Psoas muscle (tissue), 8 donors: ENCODE results near the gene F7. TPM values are rescaled to one million over a fixed set of nuclear protein-coding genes. Genes with fewer than 3 reads are reported as not detected.

Experiments
- ATAC-seq, 4 donors: fragments of 200-7000 bp; cut with Tn5 transposase; one replicate each; pipeline ENCODE4 v1.9.1; 2020; ENCODE audit warnings: moderate library complexity in 3 of 4, mild to moderate bottlenecking in 2 of 4
- DNase-seq, 2 donors: peaks; one replicate each; pipeline ENCODE4 v3.0.0-alpha.2; 2020
- H3K27ac ChIP-seq: fragments of 200-600 bp; one replicate; pipeline ENCODE4 v1.8.0; 2022
- H3K27me3 ChIP-seq, 3 donors: fragments of 200-600 bp in 1 of 3; one replicate each; pipeline versions ENCODE4 v1.6.1 to v1.8.0; 2013 to 2022; ENCODE audit warnings: low read length in 2 of 3, mild to moderate bottlenecking in 2 of 3, moderate library complexity in 1 of 3; ENCODE audit not compliant: insufficient read depth in 3 of 3
- H3K36me3 ChIP-seq, 2 donors: fragments of 200-600 bp in 1 of 2; one replicate each; pipeline versions ENCODE4 v1.6.1 to v1.8.0; 2013 to 2022; ENCODE audit warnings: low read depth in 1 of 2, mild to moderate bottlenecking in 1 of 2, moderate library complexity in 1 of 2; ENCODE audit not compliant: insufficient read depth in 1 of 2
- H3K4me1 ChIP-seq: fragments of 200-600 bp; one replicate; pipeline ENCODE4 v1.8.0; 2022
- H3K4me3 ChIP-seq: fragments of 200-600 bp; one replicate; pipeline ENCODE4 v1.8.0; 2022; ENCODE audit warnings: mild to moderate bottlenecking
- H3K9me3 ChIP-seq: fragments of 200-600 bp; one replicate; pipeline ENCODE4 v1.8.0; 2022
- WGBS, 3 donors: extraction: QIAGEN DNeasy Blood & Tissue Kit; methylation state at CpG; one replicate each; pipeline versions ENCODE4 v1.1.6 to v1.1.7; 2013; 5-methylcytosine and 5-hydroxymethylcytosine counted together
- intact Hi-C, 2 donors: fragments of 100-400 bp; cut with DNase I; formaldehyde crosslinking; loops; one replicate each; pipeline versions ENCODE4 v1.11.0 to v1.14.2; 2022
- polyA plus RNA-seq, 3 donors: library from polyadenylated mRNA; stranded (reverse); fragments of 200-250 nt; gene quantifications; one replicate each; pipeline ENCODE4 v1.2.3, GENCODE V29; 2013
- total RNA-seq, 4 donors: library from RNA; stranded (reverse); fragmentation: NEBNext Ultra II Directional in 2 of 4; extraction: Animal tissue kit (Norgen Biotek cat#: 25700) in 2 of 4; gene quantifications; one replicate each; pipeline versions ENCODE4 v1.2.1 to v1.2.4, GENCODE V29; 2021 to 2023
- TF ChIP-seq, protein P1 (sequence below): fragments of 200-600 bp; IDR thresholded peaks from one replicate; pipeline ENCODE4 v1.8.0; 2022; ENCODE audit warnings: antibody characterized with exemption
- donor health status: healthy with polysubstance abuse.
- donor health status: DM: no; HTN: no; CAD: no; lungs with moderate emphysema.
- donor health status: Bipolar disorder and iron deficiency.
- donor health status: healthy.
- donor health status: DM: yes; HTN: yes; CAD: no.
- donor health status: DM: no; HTN: no; CAD: no.
- donor health status: DM: no; HTN: no; CAD: no.
- donor health status: DM: yes; HTN: yes; CAD: no.

Gene F7
- total and polyA plus RNA-seq, 7 donors, result 0.08 to 0.20 (median 0.10) TPM; not detected in 4

- intact Hi-C loops, result no loop called here
- no peaks in the 10 kb centered on the region for H3K36me3 ChIP-seq
- peaks cover 0 to 28% (median 0%) of the 10 kb centered on the region in 3 donors for H3K27me3 ChIP-seq
- no peaks in the 10 kb centered on the region for H3K9me3 ChIP-seq
- H3K4me1 ChIP-seq, result no peaks in the 10 kb centered on the region
- ATAC-seq (peak in 3 of 4 donors; percentile 15 to 68 (median 42)), DNase-seq (peak; percentile 46 to 78)
- H3K27ac ChIP-seq, result no peak within 1 kb of the TSS
- TF ChIP-seq, protein P1, sequence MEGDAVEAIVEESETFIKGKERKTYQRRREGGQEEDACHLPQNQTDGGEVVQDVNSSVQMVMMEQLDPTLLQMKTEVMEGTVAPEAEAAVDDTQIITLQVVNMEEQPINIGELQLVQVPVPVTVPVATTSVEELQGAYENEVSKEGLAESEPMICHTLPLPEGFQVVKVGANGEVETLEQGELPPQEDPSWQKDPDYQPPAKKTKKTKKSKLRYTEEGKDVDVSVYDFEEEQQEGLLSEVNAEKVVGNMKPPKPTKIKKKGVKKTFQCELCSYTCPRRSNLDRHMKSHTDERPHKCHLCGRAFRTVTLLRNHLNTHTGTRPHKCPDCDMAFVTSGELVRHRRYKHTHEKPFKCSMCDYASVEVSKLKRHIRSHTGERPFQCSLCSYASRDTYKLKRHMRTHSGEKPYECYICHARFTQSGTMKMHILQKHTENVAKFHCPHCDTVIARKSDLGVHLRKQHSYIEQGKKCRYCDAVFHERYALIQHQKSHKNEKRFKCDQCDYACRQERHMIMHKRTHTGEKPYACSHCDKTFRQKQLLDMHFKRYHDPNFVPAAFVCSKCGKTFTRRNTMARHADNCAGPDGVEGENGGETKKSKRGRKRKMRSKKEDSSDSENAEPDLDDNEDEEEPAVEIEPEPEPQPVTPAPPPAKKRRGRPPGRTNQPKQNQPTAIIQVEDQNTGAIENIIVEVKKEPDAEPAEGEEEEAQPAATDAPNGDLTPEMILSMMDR, result no peak
- peak within 1 kb of the TSS; percentile 18 for H3K4me3 ChIP-seq
- 27 to 43% (median 28%) methylated on average over 21 to 23 of the region's 23 CpGs for WGBS, 3 donors
Observed at GRCh38 chr13:113122550-113123225, 17.1 kb downstream of the F7 start, which contains the start of gene F10. Gene F10, plus strand, starts transcription at chr13:113122799. Its CDS starts 57 bp downstream, at chr13:113122856.

- Histone ChIP-seq H3K27me3 (peaks cover 0 to 20% (median 0%) of the 10 kb centered on the region in 3 donors), H3K27ac (no peak overlapping the region), H3K4me1 (no peaks in the 10 kb centered on the region), H3K4me3 (peak overlapping the region; percentile 18), H3K36me3 (no peaks in the 10 kb centered on the region), H3K9me3 (no peaks in the 10 kb centered on the region)
- 53 to 65% (median 60%) methylated on average over 27 to 29 of the region's 29 CpGs for WGBS, 3 donors
- DNase-seq (no peak), ATAC-seq (peak in 2 of 4 donors; percentile 32 to 59)
- TF ChIP-seq, protein P1, result no peak
- intact Hi-C loops, result no loop called here
Observed at GRCh38 chr13:113123226-113124201, 17.9 kb downstream of the F7 start.

DNA sequence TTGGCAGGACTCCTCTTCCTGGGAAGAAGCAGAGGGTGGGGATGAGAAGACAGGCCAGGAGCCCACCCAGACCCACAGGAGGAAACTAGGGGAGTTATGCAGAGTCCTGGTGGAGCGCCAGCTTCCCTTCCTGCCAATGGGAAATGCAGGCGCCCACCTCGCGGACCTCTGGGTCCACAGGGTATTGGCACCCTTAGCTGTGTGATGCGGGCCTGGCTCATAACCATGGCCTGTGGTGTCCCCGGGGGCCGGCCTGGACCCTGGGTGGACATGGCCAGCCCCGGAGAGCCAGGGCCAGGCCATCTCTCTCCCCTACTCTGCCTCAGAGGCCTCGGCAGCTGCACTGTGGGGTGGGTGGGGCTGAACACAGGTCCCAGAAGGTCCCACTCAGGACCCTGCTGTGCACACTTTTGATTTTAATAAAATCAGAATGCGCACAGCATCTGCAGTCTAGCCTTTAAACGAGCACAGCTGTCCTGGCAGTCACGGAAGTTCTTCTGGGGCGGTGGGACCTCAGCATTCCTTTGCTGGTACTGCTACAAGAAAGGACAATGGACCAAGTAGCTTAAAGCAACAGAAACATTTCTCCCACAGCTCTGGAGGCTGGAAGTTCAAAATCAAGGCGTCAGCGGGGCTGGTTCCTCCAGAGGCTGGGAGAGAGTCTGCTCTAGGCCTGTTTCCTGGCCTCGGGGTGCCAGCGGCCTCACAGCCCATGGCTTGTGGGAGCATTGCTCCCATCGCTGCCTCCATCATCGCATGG is 18.8 kb downstream of the F7 start:
- no peaks in the 10 kb centered on the region for H3K36me3 ChIP-seq
- ATAC-seq (no peak), DNase-seq (no peak)
- H3K4me1 ChIP-seq, result no peaks in the 10 kb centered on the region
- H3K27ac ChIP-seq, result no peak overlapping the region
- no peak overlapping the region for H3K4me3 ChIP-seq
- no peaks in the 10 kb centered on the region for H3K9me3 ChIP-seq
- TF ChIP-seq, protein P1, result no peak
- intact Hi-C loops, result no loop called here
- WGBS, 3 donors, result 75 to 79% (median 78%) methylated on average over 19 of the region's 19 CpGs
- peaks cover 0 to 20% (median 0%) of the 10 kb centered on the region in 3 donors for H3K27me3 ChIP-seq

- WGBS, 3 donors, result 91 to 93% (median 92%) methylated on average over 19 of the region's 19 CpGs
Observed at GRCh38 chr13:113125506-113126264, 20.1 kb downstream of the F7 start.

More at GRCh38 chr13:113125506-113126264, 20.1 kb downstream of the F7 start:
- H3K4me3 ChIP-seq, result no peak overlapping the region
- peaks cover 0 to 19% (median 0%) of the 10 kb centered on the region in 3 donors for H3K27me3 ChIP-seq
- H3K36me3 ChIP-seq, result no peaks in the 10 kb centered on the region
- no peaks in the 10 kb centered on the region for H3K4me1 ChIP-seq
- no peak overlapping the region for H3K27ac ChIP-seq
- intact Hi-C loops, result no loop called here
- H3K9me3 ChIP-seq, result no peaks in the 10 kb centered on the region
- TF ChIP-seq, protein P1, result no peak
- ATAC-seq (no peak), DNase-seq (no peak)
